ENCODE measurements around the gene CCDC171. TPM values are rescaled to one million over a fixed set of nuclear protein-coding genes. Genes with fewer than 3 reads are reported as not detected.

The CCDC171 gene
- total RNA-seq (1 to 10 TPM in 1 of 2 donors, under 1 TPM in 1; 0.52 to 1.5 TPM), total RNA-seq (1.0 to 2.9 reads per million in 2 donors)

DNA sequence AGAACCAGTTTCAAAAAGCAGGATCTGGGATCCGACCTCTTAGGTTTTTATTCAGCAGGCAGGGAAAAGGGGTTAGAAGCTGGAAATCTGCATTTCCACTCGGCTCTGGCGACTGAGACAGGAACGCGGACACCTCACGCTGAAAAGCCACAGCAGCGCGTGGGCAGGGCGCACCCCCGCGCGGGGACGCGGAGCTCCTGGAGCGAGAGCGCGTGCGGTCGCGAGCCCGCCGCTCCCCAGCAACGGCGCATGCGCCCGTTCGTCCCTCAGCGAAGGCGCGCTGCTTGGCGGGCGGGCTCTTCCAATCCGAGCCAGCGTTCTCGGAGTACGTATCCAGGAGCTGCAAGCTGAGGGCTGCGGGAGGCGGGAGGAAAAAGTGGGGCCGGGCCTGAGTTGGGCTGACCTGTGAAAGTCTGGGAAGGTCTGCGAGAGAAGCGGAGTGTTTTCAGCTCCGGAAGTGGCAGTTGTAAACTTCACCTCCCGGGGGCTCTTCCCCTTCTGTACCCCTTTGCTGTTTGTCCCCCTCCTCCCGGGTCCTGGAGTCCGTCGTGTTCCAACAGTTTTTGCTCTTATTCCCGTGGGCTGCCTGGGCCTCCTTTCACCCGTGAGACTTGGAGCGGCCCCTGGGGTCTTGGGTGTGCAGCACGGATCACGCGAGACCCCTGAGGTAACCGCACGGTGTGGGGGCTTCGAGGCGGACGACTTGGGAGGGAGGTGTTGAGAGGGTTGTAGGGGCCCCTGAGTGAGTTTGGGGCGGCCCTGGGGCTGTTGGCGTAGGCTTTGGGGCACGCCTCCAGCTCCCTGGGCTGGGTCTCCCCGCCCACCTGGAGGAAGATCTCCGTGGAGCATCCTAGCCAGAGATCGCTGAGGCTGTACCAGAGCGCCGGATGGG is at the start of gene CCDC171:
TSS of gene CCDC171 (plus strand) at position 408 of the 892 bp plus-strand sequence. CDS start 11,046 bp downstream, outside the sequence.
- no peaks in the 10 kb centered on the region for H3K27me3 Mint-ChIP-seq
- H3K27ac Mint-ChIP-seq, result peak within 1 kb of the TSS; percentile 88
- H3K4me3 Mint-ChIP-seq, result peak within 1 kb of the TSS; percentile 94
- DNase-seq (peak; percentile 77 to 84 (median 82)), ATAC-seq (peak; percentile 88)
- peaks cover 12% of the 10 kb centered on the region for H3K4me1 Mint-ChIP-seq
- H3K9me3 ChIP-seq (ENCODE audit: control insufficient read depth, low read length, poor library complexity, severe bottlenecking), result no peaks in the 10 kb centered on the region
- no peaks in the 10 kb centered on the region for H3K36me3 Mint-ChIP-seq (ENCODE audit: low read depth)

DNA sequence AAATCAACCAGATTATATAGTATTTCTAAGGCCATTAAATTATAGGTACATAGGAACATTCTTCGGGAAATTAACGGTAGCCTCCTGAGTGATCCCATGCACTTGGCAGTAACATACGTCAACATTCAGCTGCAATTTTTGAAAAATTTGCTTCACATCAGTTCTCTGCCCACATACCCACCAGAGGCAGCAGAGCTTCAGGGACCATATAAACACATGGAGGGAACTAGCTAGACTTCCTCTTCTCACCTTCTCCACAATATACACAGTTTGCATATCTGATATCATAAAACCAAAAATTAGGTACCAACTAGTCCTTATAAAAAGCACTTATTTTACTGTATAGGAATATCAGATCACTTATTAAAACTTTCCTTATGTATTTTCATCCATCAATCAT is 46.9 kb upstream of the CCDC171 start:
- peaks cover 8% of the 10 kb centered on the region for H3K36me3 Mint-ChIP-seq (ENCODE audit: low read depth)
- H3K27me3 Mint-ChIP-seq, result no peaks in the 10 kb centered on the region
- no peak overlapping the region for H3K4me3 Mint-ChIP-seq
- H3K27ac Mint-ChIP-seq, result no peak overlapping the region
- ATAC-seq, result no peak
- no peak for DNase-seq
- peaks cover 42% of the 10 kb centered on the region for H3K4me1 Mint-ChIP-seq
- H3K9me3 ChIP-seq (ENCODE audit: control insufficient read depth, low read length, poor library complexity, severe bottlenecking), result no peaks in the 10 kb centered on the region

GRCh38 chr9:15509931-15510788 is 42.7 kb upstream of the CCDC171 start:
- H3K4me3 Mint-ChIP-seq, result peak overlapping the region; percentile 97
- DNase-seq (peak; percentile 49 to 63 (median 61)), ATAC-seq (peak; percentile 64)
- H3K27ac Mint-ChIP-seq, result peak overlapping the region; percentile 99
- no peaks in the 10 kb centered on the region for H3K9me3 ChIP-seq (ENCODE audit: control insufficient read depth, low read length, poor library complexity, severe bottlenecking)
- no peaks in the 10 kb centered on the region for H3K27me3 Mint-ChIP-seq
- H3K4me1 Mint-ChIP-seq, result peaks cover 41% of the 10 kb centered on the region
- peaks cover 4% of the 10 kb centered on the region for H3K36me3 Mint-ChIP-seq (ENCODE audit: low read depth)

DNA sequence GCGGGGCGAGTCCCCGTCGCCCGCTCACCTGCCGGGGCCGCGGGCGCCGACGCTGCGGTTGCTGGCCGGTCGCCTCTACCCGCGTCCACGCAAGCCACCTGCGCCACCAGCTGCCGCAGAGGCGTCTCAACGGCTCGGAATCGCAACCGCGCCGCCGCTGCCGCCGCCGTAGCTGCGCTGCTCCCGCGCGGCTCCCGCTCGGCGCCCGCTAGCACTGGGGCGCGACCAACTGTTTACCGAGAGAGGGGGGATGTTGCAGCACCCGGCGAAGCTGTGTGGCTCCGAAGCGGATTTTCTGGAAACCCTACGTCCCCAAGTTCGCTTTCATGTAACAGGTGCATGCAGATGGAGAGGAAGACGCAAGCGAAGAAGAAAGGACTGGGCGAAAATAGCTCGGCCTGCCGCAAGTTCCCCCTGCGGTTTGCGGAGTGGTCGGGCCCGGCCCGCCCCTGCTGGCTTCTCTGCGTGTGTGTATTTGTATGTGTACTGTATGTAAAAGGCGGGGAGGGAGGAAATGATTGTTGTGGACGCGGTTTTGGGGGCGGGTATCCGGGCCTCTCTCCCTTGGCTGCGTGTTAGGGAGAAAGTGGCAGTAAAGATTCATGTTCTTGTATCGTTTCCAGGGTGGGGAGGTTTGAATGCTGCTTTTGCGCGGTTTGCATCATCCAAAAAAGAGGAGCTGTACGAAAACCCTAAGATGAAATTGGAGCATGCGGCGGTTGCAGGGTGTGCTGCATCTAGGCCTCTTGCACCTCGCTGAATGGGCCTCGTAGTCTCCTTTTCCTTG is 41.9 kb upstream of the CCDC171 start, which contains the start of gene PSIP1:
TSS of gene PSIP1 (minus strand) at position 182 of the 787 bp plus-strand sequence. CDS start 782 bp downstream, outside the sequence.
- H3K27me3 Mint-ChIP-seq, result no peaks in the 10 kb centered on the region
- H3K9me3 ChIP-seq (ENCODE audit: control insufficient read depth, low read length, poor library complexity, severe bottlenecking), result no peaks in the 10 kb centered on the region
- peaks cover 4% of the 10 kb centered on the region for H3K36me3 Mint-ChIP-seq (ENCODE audit: low read depth)
- peak within 1 kb of the TSS; percentile 97 for H3K4me3 Mint-ChIP-seq
- ATAC-seq, result peak; percentile 86
- peak; percentile 75 to 81 (median 81) for DNase-seq
- H3K4me1 Mint-ChIP-seq, result peaks cover 43% of the 10 kb centered on the region
- H3K27ac Mint-ChIP-seq, result peak within 1 kb of the TSS; percentile 99

GRCh38 chr9:15512204-15512603 is 40.6 kb upstream of the CCDC171 start:
- Mint-ChIP-seq H3K27me3 (no peaks in the 10 kb centered on the region), H3K36me3 (ENCODE audit: low read depth) (peaks cover 4% of the 10 kb centered on the region), H3K4me3 (no peak overlapping the region), H3K27ac (peak overlapping the region; percentile 99), H3K4me1 (peaks cover 40% of the 10 kb centered on the region)
- ATAC-seq, result no peak
- no peak for DNase-seq
- no peaks in the 10 kb centered on the region for H3K9me3 ChIP-seq (ENCODE audit: control insufficient read depth, low read length, poor library complexity, severe bottlenecking)

DNA sequence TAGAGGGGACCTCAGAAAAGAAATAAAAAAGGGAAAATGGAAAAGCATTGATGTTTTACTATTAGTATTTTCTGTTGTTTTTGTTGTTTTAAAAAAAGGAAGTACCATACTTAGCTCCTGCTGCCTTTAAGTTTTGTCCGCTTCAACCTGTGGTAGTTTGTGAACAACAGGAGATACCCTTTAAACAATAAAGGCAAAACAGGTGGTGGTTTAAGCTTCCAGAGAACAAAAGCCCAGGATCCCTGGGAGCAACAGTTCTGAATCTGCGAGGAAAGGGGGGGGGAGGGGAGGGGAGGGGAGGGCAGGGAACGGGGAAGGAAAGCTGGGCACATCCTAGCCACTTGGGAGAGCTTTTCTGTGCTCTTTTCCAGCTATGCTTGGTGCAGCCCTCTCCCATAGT is 40.0 kb upstream of the CCDC171 start:
- no peak overlapping the region for H3K27ac Mint-ChIP-seq
- peaks cover 42% of the 10 kb centered on the region for H3K4me1 Mint-ChIP-seq
- H3K27me3 Mint-ChIP-seq, result no peaks in the 10 kb centered on the region
- no peaks in the 10 kb centered on the region for H3K9me3 ChIP-seq (ENCODE audit: control insufficient read depth, low read length, poor library complexity, severe bottlenecking)
- H3K36me3 Mint-ChIP-seq (ENCODE audit: low read depth), result peaks cover 4% of the 10 kb centered on the region
- H3K4me3 Mint-ChIP-seq, result no peak overlapping the region
- ATAC-seq, result no peak
- no peak for DNase-seq

DNA sequence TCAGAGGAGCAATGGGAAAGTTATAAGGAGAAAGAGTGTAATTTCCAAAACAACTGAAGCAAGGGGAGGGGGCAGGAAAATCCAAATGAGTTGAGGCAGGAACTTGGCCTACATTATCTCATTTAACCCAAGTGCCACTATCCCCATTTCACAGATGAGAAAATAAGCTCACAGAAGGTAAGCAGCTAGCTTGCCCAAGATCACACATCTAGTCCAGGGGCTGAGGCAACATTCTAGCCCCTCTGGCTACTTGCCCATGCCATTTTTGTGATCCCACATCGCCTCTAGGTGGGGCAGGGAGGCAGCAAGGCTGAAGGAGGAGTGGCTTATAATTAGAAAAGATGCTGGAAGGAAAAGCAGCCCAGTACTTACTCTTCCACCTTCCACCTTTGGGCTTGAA is 39.5 kb upstream of the CCDC171 start:
- Mint-ChIP-seq H3K4me1 (peaks cover 38% of the 10 kb centered on the region), H3K36me3 (ENCODE audit: low read depth) (peaks cover 4% of the 10 kb centered on the region), H3K27ac (peak overlapping the region; percentile 39), H3K27me3 (no peaks in the 10 kb centered on the region), H3K4me3 (no peak overlapping the region)
- no peak for DNase-seq
- no peak for ATAC-seq
- no peaks in the 10 kb centered on the region for H3K9me3 ChIP-seq (ENCODE audit: control insufficient read depth, low read length, poor library complexity, severe bottlenecking)

DNA sequence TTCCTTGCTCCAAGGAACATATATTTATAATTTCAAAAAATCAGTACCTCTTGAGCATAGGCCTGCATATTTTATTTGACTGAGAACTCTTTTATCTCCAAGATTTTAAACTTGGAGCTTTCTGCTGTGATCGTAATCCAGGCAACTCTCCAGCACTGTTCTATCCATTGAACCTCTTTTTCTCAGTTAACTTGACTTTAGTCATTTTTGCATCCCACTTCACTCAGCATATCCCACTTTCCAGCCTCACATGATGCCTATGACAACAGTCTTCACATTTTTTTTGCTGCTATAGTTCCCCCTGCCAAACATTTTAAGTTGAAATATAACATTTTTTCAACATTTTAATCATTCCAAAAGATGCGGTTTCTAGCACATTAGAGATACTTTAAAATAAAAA is 33.0 kb upstream of the CCDC171 start:
- peaks cover 7% of the 10 kb centered on the region for H3K27me3 Mint-ChIP-seq
- H3K9me3 ChIP-seq (ENCODE audit: control insufficient read depth, low read length, poor library complexity, severe bottlenecking), result no peaks in the 10 kb centered on the region
- no peak overlapping the region for H3K4me3 Mint-ChIP-seq
- H3K36me3 Mint-ChIP-seq (ENCODE audit: low read depth), result no peaks in the 10 kb centered on the region
- peaks cover 4% of the 10 kb centered on the region for H3K4me1 Mint-ChIP-seq
- ATAC-seq, result no peak
- H3K27ac Mint-ChIP-seq, result no peak overlapping the region
- no peak for DNase-seq

GRCh38 chr9:15521254-15521653 is 31.6 kb upstream of the CCDC171 start:
- Mint-ChIP-seq H3K36me3 (ENCODE audit: low read depth) (no peaks in the 10 kb centered on the region), H3K4me3 (no peak overlapping the region), H3K27me3 (peaks cover 17% of the 10 kb centered on the region), H3K27ac (no peak overlapping the region), H3K4me1 (peaks cover 2% of the 10 kb centered on the region)
- H3K9me3 ChIP-seq (ENCODE audit: control insufficient read depth, low read length, poor library complexity, severe bottlenecking), result no peaks in the 10 kb centered on the region
- no peak for ATAC-seq
- no peak for DNase-seq

DNA sequence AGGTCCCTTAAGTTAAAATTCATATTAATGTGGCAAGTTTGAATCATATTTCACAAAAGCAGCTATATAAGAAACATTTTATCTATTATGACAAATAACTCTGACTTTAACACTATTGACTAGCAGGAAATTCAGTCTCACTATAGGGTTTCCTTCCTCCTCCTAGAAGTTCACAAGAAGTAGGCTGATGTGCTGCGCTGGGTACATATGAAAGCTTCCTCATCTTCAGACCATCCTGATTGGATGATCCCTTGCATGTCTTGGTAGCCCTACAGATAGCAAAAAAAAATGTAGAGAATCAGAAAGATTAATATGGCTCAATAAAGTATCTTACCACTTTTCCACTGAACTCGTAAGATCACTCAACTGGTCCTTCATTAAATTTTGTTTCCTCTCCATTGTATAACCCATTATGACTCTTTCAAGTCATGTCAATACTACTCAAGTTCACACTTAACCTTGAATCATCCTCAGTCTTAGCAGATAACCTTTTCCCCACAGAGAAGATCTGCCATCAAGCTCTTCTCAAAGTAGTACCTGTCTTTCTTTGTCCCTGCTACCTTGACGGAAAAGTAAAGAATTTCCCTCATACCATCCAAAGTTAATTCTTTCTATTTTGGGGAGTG is 30.6 kb upstream of the CCDC171 start:
- H3K4me1 Mint-ChIP-seq, result peaks cover 2% of the 10 kb centered on the region
- no peak overlapping the region for H3K4me3 Mint-ChIP-seq
- no peaks in the 10 kb centered on the region for H3K9me3 ChIP-seq (ENCODE audit: control insufficient read depth, low read length, poor library complexity, severe bottlenecking)
- peaks cover 17% of the 10 kb centered on the region for H3K27me3 Mint-ChIP-seq
- H3K27ac Mint-ChIP-seq, result no peak overlapping the region
- DNase-seq, result no peak
- ATAC-seq, result no peak
- no peaks in the 10 kb centered on the region for H3K36me3 Mint-ChIP-seq (ENCODE audit: low read depth)

- Mint-ChIP-seq H3K27me3 (peaks cover 17% of the 10 kb centered on the region), H3K27ac (no peak overlapping the region), H3K4me3 (no peak overlapping the region), H3K36me3 (ENCODE audit: low read depth) (no peaks in the 10 kb centered on the region), H3K4me1 (no peaks in the 10 kb centered on the region)
- H3K9me3 ChIP-seq (ENCODE audit: control insufficient read depth, low read length, poor library complexity, severe bottlenecking), result no peaks in the 10 kb centered on the region
- DNase-seq (no peak), ATAC-seq (no peak)
Observed at GRCh38 chr9:15524845-15525455, 27.9 kb upstream of the CCDC171 start.

GRCh38 chr9:15525958-15526357 is 26.9 kb upstream of the CCDC171 start:
- H3K9me3 ChIP-seq (ENCODE audit: control insufficient read depth, low read length, poor library complexity, severe bottlenecking), result no peaks in the 10 kb centered on the region
- DNase-seq, result no peak
- no peak for ATAC-seq
- no peaks in the 10 kb centered on the region for H3K36me3 Mint-ChIP-seq (ENCODE audit: low read depth)
- no peaks in the 10 kb centered on the region for H3K4me1 Mint-ChIP-seq
- no peak overlapping the region for H3K4me3 Mint-ChIP-seq
- H3K27ac Mint-ChIP-seq, result no peak overlapping the region
- peaks cover 17% of the 10 kb centered on the region for H3K27me3 Mint-ChIP-seq
